Adrenal gland (tissue), 12 donors: Measurements from ENCODE around the gene TFB2M. TPM values are rescaled to one million over a fixed set of nuclear protein-coding genes. Genes with fewer than 3 reads are reported as not detected.

Source experiments
- DNase-seq, 7 donors: peaks; one replicate each; pipeline ENCODE4 v3.0.0-alpha.2; 2019 to 2020
- H3K27ac ChIP-seq, 5 donors: fragments of 200-600 bp; sonication (generic) in 4 of 5; 1 replicate in 3 of 5; 2 replicates in 2 of 5; pipeline versions ENCODE4 v1.5.1 to v1.8.0; 2016 to 2020; ENCODE audit warnings: mild to moderate bottlenecking in 1 of 5
- H3K27me3 ChIP-seq: fragments of 200-600 bp; 2 replicates; pipeline ENCODE4 v1.8.0; 2021
- H3K36me3 ChIP-seq, 2 donors: fragments of 200-600 bp; replicated peaks in 1 of 2; 1 replicate in 1 of 2; 2 replicates in 1 of 2; pipeline versions ENCODE4 v1.5.1 to v1.8.0; 2018 to 2022
- H3K4me1 ChIP-seq, 2 donors: fragments of 200-600 bp; replicated peaks in 1 of 2; 1 replicate in 1 of 2; 2 replicates in 1 of 2; pipeline versions ENCODE4 v1.5.1 to v1.8.0; 2018 to 2021
- H3K4me3 ChIP-seq, 4 donors: fragments of 200-600 bp; sonication (generic) in 3 of 4; one replicate each; pipeline ENCODE4 v1.5.1; 2016 to 2018
- H3K9me3 ChIP-seq, 3 donors: fragments of 200-600 bp; sonication (generic) in 1 of 3; replicated peaks in 1 of 3; 1 replicate in 2 of 3; 2 replicates in 1 of 3; pipeline versions ENCODE4 v1.5.1 to v1.8.0; 2016 to 2021
- CTCF ChIP-seq, 6 experiments: fragments of 450-650 bp in 4 of 6; fragments of 200-600 bp in 2 of 6; sonication (generic) in 1 of 6; IDR thresholded peaks; 1 replicate in 5 of 6; 2 replicates in 1 of 6; pipeline versions ENCODE4 v1.5.1 to v1.8.0; 2016 to 2021; ENCODE audit warnings: antibody characterized with exemption in 6 of 6, mild to moderate bottlenecking in 2 of 6, moderate library complexity in 1 of 6
- POLR2A ChIP-seq, 2 donors: fragments of 450-650 bp; IDR thresholded peaks; one replicate each; pipeline ENCODE4 v1.6.1; 2017; ENCODE audit warnings: antibody characterized with exemption in 2 of 2, mild to moderate bottlenecking in 2 of 2, moderate library complexity in 1 of 2
- WGBS, 4 donors: extraction: QIAGEN DNeasy Blood & Tissue Kit in 2 of 4; methylation state at CpG; one replicate each; pipeline versions ENCODE4 v1.1.5 to v1.1.7; 2013 to 2017; 5-methylcytosine and 5-hydroxymethylcytosine counted together
- intact Hi-C, 2 donors: fragments of 100-400 bp; cut with DNase I; formaldehyde crosslinking; loops; one replicate each; pipeline versions ENCODE4 v1.14.1 to v1.15.0; 2022 to 2023
- polyA plus RNA-seq, 3 donors: library from polyadenylated mRNA; stranded (reverse); fragments of 200-250 nt in 2 of 3; fragments of 350-450 nt in 1 of 3; fragmentation: Illumina TruSeq in 1 of 3; extraction: RNeasy Lipid Tissue Mini Kit (QIAGEN cat#74804) in 1 of 3; gene quantifications; one replicate each; pipeline ENCODE4 v1.2.3, GENCODE V29; 2013 to 2014
- total RNA-seq, 9 donors: library from RNA; depleted of rRNA in 4 of 9; stranded (reverse); fragments of >200 nt in 4 of 9; fragments of 120-200 nt in 1 of 9; fragmentation: NEBNext Ultra II Directional in 1 of 9; extraction: Animal tissue kit (Norgen Biotek cat#: 25700) in 1 of 9; gene quantifications; one replicate each; pipeline versions ENCODE4 v1.1.0 to v1.2.4, GENCODE V29; 2013 to 2023
- donor health status: healthy with polysubstance abuse.
- donor health status: Bipolar disorder and iron deficiency.
- donor health status: DM: yes; HTN: yes; CAD: no.
- donor health status: DM: no; HTN: no; CAD: no.
- donor health status: DM: no; HTN: no; CAD: no.
- donor health status: DM: yes; HTN: yes; CAD: no.

The TFB2M gene
- total and polyA plus RNA-seq, 12 donors: 6.0 to 44.8 (median 26.5) TPM

DNA sequence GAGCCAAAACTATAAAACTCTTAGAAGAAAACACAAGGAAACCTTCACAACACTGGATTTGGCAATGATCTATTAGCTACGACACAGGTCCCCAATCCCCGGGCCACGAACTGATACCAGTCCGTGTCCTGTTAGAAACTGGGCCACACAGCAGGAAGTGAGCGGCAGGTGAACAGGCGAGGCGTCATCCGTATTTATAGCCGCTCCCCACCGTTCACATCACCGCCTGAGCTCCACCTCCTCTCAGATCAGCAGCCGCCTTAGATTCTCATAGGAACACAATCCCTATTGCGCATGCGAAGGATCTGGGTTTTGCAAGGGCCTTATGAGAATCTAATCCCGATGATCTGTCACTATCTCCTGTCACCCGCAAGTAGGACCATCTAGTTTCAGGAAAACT lies 11.9 kb downstream of the TFB2M start:
- Histone ChIP-seq H3K27me3 (no peaks in the 10 kb centered on the region), H3K36me3 (peaks cover 0 to 33% of the 10 kb centered on the region in 2 donors), H3K4me1 (no peaks in the 10 kb centered on the region), H3K27ac (no peak overlapping the region), H3K9me3 (no peaks in the 10 kb centered on the region), H3K4me3 (no peak overlapping the region)
- intact Hi-C loops: loop anchor here in 1 of 2 donors (10.0 kb wide), 1 partner anchor 91 kb away; no protein-coding TSS in a partner anchor
- TF ChIP-seq POLR2A (IDR thresholded peaks at IDR 0.05) (no peak), CTCF (IDR thresholded peaks at IDR 0.05) (no peak)
- no peak for DNase-seq
- whole genome bisulfite sequencing, 4 donors: 94 to 96% (median 95%) methylated on average over 16 of the region's 16 CpGs

- TF ChIP-seq CTCF (IDR thresholded peaks at IDR 0.05): no peak
- no peak for TF ChIP-seq POLR2A (IDR thresholded peaks at IDR 0.05)
- H3K36me3 ChIP-seq: peaks cover 0 to 48% of the 10 kb centered on the region in 2 donors
- no peak overlapping the region for H3K27ac ChIP-seq
- H3K4me3 ChIP-seq: no peak overlapping the region
- WGBS, 4 donors: 80 to 95% (median 93%) methylated on average over 6 of the region's 6 CpGs
- no peaks in the 10 kb centered on the region for H3K4me1 ChIP-seq
- intact Hi-C loops: loop anchor here in 1 of 2 donors (10.0 kb wide), 1 partner anchor 93 kb away; no protein-coding TSS in a partner anchor
- no peak for DNase-seq
- no peaks in the 10 kb centered on the region for H3K9me3 ChIP-seq
- no peaks in the 10 kb centered on the region for H3K27me3 ChIP-seq
Observed at GRCh38 chr1:246552110-246552509, 14.0 kb downstream of the TFB2M start.

GRCh38 chr1:246550402-246550801 lies 15.7 kb downstream of the TFB2M start:
- Histone ChIP-seq H3K27me3 (no peaks in the 10 kb centered on the region), H3K27ac (no peak overlapping the region), H3K4me3 (no peak overlapping the region), H3K4me1 (no peaks in the 10 kb centered on the region), H3K36me3 (peaks cover 0 to 37% of the 10 kb centered on the region in 2 donors), H3K9me3 (no peaks in the 10 kb centered on the region)
- TF ChIP-seq CTCF (IDR thresholded peaks at IDR 0.05) (no peak), POLR2A (IDR thresholded peaks at IDR 0.05) (no peak)
- intact Hi-C loops: loop anchor here in 1 of 2 donors (10.0 kb wide), 1 partner anchor 94 kb away; no protein-coding TSS in a partner anchor
- no peak for DNase-seq
- WGBS, 4 donors: 68 to 72% (median 71%) methylated on average over 11 of the region's 11 CpGs

DNA sequence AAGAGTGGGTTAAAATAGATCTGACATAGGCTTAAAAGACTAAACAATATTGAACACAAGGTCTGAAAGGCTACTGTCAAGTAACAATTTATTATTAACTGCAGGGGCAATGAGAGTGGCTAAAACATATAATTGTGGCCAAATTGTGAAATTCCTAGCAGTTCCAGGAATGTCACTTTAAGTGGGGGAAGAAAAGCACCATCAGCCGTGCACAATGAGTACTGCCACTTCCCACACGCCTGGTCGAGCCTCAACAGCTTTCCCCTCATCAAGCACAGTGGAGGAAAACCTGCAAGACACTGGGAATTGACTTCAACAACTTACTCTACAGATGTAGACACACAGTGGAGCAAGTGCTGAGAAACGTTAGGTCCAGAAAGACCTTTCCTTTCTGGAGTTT lies 16.4 kb downstream of the TFB2M start:
- H3K4me1 ChIP-seq: no peaks in the 10 kb centered on the region
- intact Hi-C loops: loop anchor here in 1 of 2 donors (10.0 kb wide), 1 partner anchor 95 kb away; no protein-coding TSS in a partner anchor
- TF ChIP-seq POLR2A (IDR thresholded peaks at IDR 0.05): no peak
- TF ChIP-seq CTCF (IDR thresholded peaks at IDR 0.05): no peak
- DNase-seq: no peak
- H3K9me3 ChIP-seq: no peaks in the 10 kb centered on the region
- no peak overlapping the region for H3K27ac ChIP-seq
- 39 to 56% (median 48%) methylated on average over 4 of the region's 4 CpGs for WGBS, 4 donors
- H3K36me3 ChIP-seq: peaks cover 0 to 41% of the 10 kb centered on the region in 2 donors
- no peaks in the 10 kb centered on the region for H3K27me3 ChIP-seq
- no peak overlapping the region for H3K4me3 ChIP-seq
